Keratinocyte (primary cell): ENCODE results near the gene DLL4. TPM values are rescaled to one million over a fixed set of nuclear protein-coding genes. Genes with fewer than 3 reads are reported as not detected.

ENCODE experiments used
- DNase-seq: peaks from one replicate; pipeline ENCODE4 v3.0.0-alpha.2; 2011; ENCODE audit warnings: low read depth, missing footprints, low spot score
- FAIRE-seq: peaks from 2 replicates; lab custom pipeline; 2011; peaks lifted over from hg19 to GRCh38; lab: Jason Lieb, UNC
- H2AFZ ChIP-seq: 2 replicates; pipeline ENCODE4 v1.6.0; 2012; ENCODE audit warnings: low read length, control low read depth, inconsistent platforms; ENCODE audit not compliant: control insufficient read depth
- H3K27ac ChIP-seq: 2 replicates; pipeline ENCODE4 v1.5.1; 2011; ENCODE audit warnings: low read length; ENCODE audit not compliant: control insufficient read depth, insufficient read depth
- H3K27me3 ChIP-seq: 3 replicates; pipeline ENCODE4 v1.6.0; 2011; ENCODE audit warnings: low read length; ENCODE audit not compliant: control insufficient read depth, insufficient read depth; ENCODE audit errors: extremely low read depth
- H3K36me3 ChIP-seq, 2 experiments: 2 replicates in 1 of 2; 3 replicates in 1 of 2; pipeline ENCODE4 v1.5.1; 2011; ENCODE audit warnings: low read length in 2 of 2, mild to moderate bottlenecking in 1 of 2; ENCODE audit not compliant: control insufficient read depth in 2 of 2, insufficient read depth in 2 of 2; ENCODE audit errors: extremely low read depth in 1 of 2
- H3K4me1 ChIP-seq: 3 replicates; pipeline ENCODE4 v1.5.1; 2011; ENCODE audit warnings: low read length; ENCODE audit not compliant: control insufficient read depth, insufficient read depth; ENCODE audit errors: extremely low read depth
- H3K4me2 ChIP-seq: 3 replicates; pipeline ENCODE4 v1.6.0; 2011; ENCODE audit warnings: low read depth, low read length; ENCODE audit not compliant: control insufficient read depth, insufficient read depth; ENCODE audit errors: extremely low read depth
- H3K4me3 ChIP-seq, 3 experiments: fragments of 200-600 bp in 1 of 3; sonication (generic) in 1 of 3; 2 replicates in 2 of 3; 3 replicates in 1 of 3; pipeline ENCODE4 v1.5.1; 2011 to 2016; ENCODE audit warnings: low read length in 3 of 3, mild to moderate bottlenecking in 3 of 3, control low read depth in 2 of 3, inconsistent platforms in 1 of 3, low read depth in 1 of 3, mixed read lengths in 1 of 3, mixed run types in 1 of 3, moderate library complexity in 1 of 3; ENCODE audit not compliant: control insufficient read depth in 2 of 3, insufficient read depth in 2 of 3; ENCODE audit errors: extremely low read depth in 1 of 3
- H3K79me2 ChIP-seq: 2 replicates; pipeline ENCODE4 v1.6.0; 2012; ENCODE audit warnings: low read length; ENCODE audit not compliant: control insufficient read depth, insufficient read depth
- H3K9ac ChIP-seq: 3 replicates; pipeline ENCODE4 v1.6.0; 2011; ENCODE audit warnings: low read length; ENCODE audit not compliant: control insufficient read depth, insufficient read depth; ENCODE audit errors: extremely low read depth
- H3K9me1 ChIP-seq: 3 replicates; pipeline ENCODE4 v1.6.0; 2011; ENCODE audit warnings: low read length; ENCODE audit not compliant: control insufficient read depth, insufficient read depth; ENCODE audit errors: extremely low read depth
- H3K9me3 ChIP-seq: 2 replicates; pipeline ENCODE4 v1.5.1; 2012; ENCODE audit warnings: low read depth, low read length; ENCODE audit not compliant: control insufficient read depth
- H4K20me1 ChIP-seq: 3 replicates; pipeline ENCODE4 v1.6.0; 2011; ENCODE audit warnings: low read length; ENCODE audit not compliant: control insufficient read depth, insufficient read depth; ENCODE audit errors: extremely low read depth
- EZH2 ChIP-seq: IDR thresholded peaks from one replicate; pipeline ENCODE4 v1.6.1; 2012; ENCODE audit warnings: inconsistent platforms, mild to moderate bottlenecking, low read length, moderate library complexity
- dilution Hi-C: fragments of 300-500 bp; cut with MboI; formaldehyde crosslinking; loops from one replicate; pipeline ENCODE4 v1.7.0; 2020; ENCODE audit warnings: low sequenced_read_pairs; ENCODE audit not compliant: extremely low pct_ligation_motif_present
- polyA plus RNA-seq, 5 experiments: library from polyadenylated mRNA; depleted of rRNA in 3 of 5; stranded (reverse) in 3 of 5; stranded (forward) in 1 of 5; unstranded in 1 of 5; fragments of >200 nt; gene quantifications; 1 replicate in 1 of 5; 2 replicates in 3 of 5; 3 replicates in 1 of 5; pipeline versions ENCODE4 v1.2.1 to v1.2.3, GENCODE V29; 2011 to 2012; ENCODE audit warnings: missing spikeins in 2 of 5, low read depth in 1 of 5, low replicate concordance in 1 of 5
- TF ChIP-seq, protein P1 (sequence below), 3 experiments: IDR thresholded peaks in 1 of 3; conservative IDR thresholded peaks in 1 of 3; optimal IDR thresholded peaks in 1 of 3; 2 replicates in 2 of 3; 3 replicates in 1 of 3; pipeline versions ENCODE3 to v1.5.1; 2011; ENCODE audit warnings: low read length in 3 of 3, mild to moderate bottlenecking in 3 of 3, moderate library complexity in 2 of 3, control low read depth in 1 of 3, inconsistent platforms in 1 of 3; ENCODE audit not compliant: insufficient read depth in 2 of 3; ENCODE audit errors: extremely low read depth in 1 of 3

DLL4 gene
- polyA plus RNA-seq, 1 donor (not counting 4 experiments of a cell fraction or from before 2014, with no cell fraction given), result not detected

DNA sequence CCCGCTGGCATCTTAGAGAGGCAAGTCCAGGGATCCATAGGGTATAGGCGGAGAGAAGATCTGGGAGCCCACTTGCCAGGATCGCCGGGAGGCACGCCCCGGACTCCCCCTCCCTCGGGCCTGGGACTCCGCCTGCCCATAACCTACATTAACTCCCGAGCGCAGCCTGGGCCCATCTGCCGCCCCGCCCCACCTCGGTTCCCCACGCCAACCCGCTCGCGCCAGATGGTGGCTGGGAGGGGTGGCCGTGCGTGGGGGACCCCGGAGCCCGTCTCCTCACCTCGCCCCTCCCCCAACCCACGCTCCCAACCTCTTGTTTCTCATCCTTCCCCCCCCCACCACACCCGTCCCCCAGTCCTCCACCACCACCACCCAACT, 1.7 kb upstream of the DLL4 start:
- Histone ChIP-seq H3K4me2 (no peak overlapping the region), H3K9ac (no peak overlapping the region), H3K9me3 (no peaks in the 10 kb centered on the region), H3K4me1 (peaks cover 19% of the 10 kb centered on the region), H4K20me1 (peaks cover 2% of the 10 kb centered on the region), H3K79me2 (no peaks in the 10 kb centered on the region), H3K36me3 (no peaks in the 10 kb centered on the region), H3K27me3 (peaks cover 87% of the 10 kb centered on the region), H3K4me3 (no peak overlapping the region), H3K9me1 (no peaks in the 10 kb centered on the region), H2AFZ (no peak overlapping the region), H3K27ac (no peak overlapping the region)
- dilution Hi-C loops, result no loop called here
- no peak for DNase-seq
- FAIRE-seq, result no peak
- TF ChIP-seq, protein P1, sequence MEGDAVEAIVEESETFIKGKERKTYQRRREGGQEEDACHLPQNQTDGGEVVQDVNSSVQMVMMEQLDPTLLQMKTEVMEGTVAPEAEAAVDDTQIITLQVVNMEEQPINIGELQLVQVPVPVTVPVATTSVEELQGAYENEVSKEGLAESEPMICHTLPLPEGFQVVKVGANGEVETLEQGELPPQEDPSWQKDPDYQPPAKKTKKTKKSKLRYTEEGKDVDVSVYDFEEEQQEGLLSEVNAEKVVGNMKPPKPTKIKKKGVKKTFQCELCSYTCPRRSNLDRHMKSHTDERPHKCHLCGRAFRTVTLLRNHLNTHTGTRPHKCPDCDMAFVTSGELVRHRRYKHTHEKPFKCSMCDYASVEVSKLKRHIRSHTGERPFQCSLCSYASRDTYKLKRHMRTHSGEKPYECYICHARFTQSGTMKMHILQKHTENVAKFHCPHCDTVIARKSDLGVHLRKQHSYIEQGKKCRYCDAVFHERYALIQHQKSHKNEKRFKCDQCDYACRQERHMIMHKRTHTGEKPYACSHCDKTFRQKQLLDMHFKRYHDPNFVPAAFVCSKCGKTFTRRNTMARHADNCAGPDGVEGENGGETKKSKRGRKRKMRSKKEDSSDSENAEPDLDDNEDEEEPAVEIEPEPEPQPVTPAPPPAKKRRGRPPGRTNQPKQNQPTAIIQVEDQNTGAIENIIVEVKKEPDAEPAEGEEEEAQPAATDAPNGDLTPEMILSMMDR (optimal IDR thresholded peaks at IDR 0.05 in 1 of 3, IDR thresholded peaks at IDR 0.05 in 1 of 3, conservative IDR thresholded peaks at IDR 0.05 in 1 of 3; ENCODE audit: extremely low read depth in 1 of 3, insufficient read depth in 2 of 3, low read length in 3 of 3), result no peak
- TF ChIP-seq EZH2, result no peak

DNA sequence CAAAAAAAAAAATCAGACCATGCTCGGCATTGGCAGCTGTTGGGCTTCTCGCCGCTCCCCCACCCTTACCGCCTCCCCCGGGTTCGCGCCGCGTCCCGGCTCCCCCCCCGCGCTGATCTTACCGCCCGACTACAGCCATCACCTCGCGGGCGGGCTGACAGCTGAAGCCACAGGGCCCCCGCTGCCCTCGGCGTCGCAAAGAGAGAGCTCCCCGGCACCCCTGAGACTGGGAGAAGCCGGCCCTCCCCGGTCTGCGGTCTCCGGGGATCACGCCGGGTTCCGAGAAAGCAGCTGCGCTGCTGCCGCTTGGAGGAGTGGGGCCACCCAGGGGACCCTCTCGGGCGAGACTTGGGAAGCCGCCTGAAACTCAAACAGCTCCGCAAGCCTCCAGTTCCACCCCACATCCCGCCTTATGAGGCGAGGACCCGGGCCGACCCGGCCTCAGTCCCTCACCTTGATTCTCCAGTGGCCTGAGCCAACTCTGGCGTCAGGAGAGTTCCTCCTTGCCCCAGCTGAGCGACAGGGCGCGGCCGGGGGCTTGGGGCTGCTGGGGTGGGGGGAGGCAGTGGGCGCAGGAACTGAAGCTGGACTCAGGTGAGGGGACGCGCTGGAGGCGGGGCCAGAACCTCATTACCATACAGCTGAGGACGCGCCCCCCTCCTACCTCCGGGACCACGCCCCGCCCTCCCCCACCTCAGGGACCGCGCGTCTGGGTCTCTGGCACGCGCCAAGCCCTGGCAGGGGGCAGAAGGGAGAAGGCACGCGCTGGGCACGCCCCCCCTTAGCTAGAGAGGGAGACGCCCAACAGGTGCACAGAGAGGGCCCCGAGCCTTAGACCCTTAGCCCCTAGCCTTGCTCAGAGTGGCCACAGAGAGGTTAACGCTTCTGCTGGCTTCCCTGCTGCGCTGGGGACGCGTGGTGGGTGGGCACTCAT, 1.0 kb upstream of the DLL4 start:
- H3K4me1 ChIP-seq, result peaks cover 19% of the 10 kb centered on the region
- peaks cover 92% of the 10 kb centered on the region for H3K27me3 ChIP-seq
- no peak overlapping the region for H2AFZ ChIP-seq
- H3K9ac ChIP-seq, result no peak overlapping the region
- no peaks in the 10 kb centered on the region for H3K9me1 ChIP-seq
- peak overlapping the region in 2 of 3 experiments; percentile 48 to 60 for H3K4me3 ChIP-seq
- no peak for TF ChIP-seq EZH2
- TF ChIP-seq, protein P1 (optimal IDR thresholded peaks at IDR 0.05 in 1 of 3, IDR thresholded peaks at IDR 0.05 in 1 of 3, conservative IDR thresholded peaks at IDR 0.05 in 1 of 3; ENCODE audit: extremely low read depth in 1 of 3, insufficient read depth in 2 of 3, low read length in 3 of 3), result no peak
- H3K36me3 ChIP-seq, result no peaks in the 10 kb centered on the region
- peak overlapping the region; percentile 70 for H3K4me2 ChIP-seq
- FAIRE-seq, result no peak
- no peak overlapping the region for H3K27ac ChIP-seq
- no peaks in the 10 kb centered on the region for H3K79me2 ChIP-seq
- H3K9me3 ChIP-seq, result no peaks in the 10 kb centered on the region
- DNase-seq, result no peak
- dilution Hi-C loops, result no loop called here
- peaks cover 2% of the 10 kb centered on the region for H4K20me1 ChIP-seq
